Esophagus muscularis mucosa (tissue), 3 donors: ENCODE results near the gene PIP5K1B.

Experiments used
- POLR2A ChIP-seq: fragments of 450-650 bp; IDR thresholded peaks from one replicate; pipeline ENCODE4 v1.6.1; 2017; ENCODE audit warnings: antibody characterized with exemption, moderate library complexity, mild to moderate bottlenecking, low read depth
- TF ChIP-seq, protein P1 (sequence below), 3 experiments: fragments of 200-600 bp in 2 of 3; fragments of 450-650 bp in 1 of 3; sonication (generic) in 2 of 3; IDR thresholded peaks; one replicate each; pipeline ENCODE4 v1.5.1; 2017 to 2019; ENCODE audit warnings: antibody characterized with exemption in 3 of 3, mild to moderate bottlenecking in 2 of 3, moderate library complexity in 1 of 3

- TF ChIP-seq, protein P1, sequence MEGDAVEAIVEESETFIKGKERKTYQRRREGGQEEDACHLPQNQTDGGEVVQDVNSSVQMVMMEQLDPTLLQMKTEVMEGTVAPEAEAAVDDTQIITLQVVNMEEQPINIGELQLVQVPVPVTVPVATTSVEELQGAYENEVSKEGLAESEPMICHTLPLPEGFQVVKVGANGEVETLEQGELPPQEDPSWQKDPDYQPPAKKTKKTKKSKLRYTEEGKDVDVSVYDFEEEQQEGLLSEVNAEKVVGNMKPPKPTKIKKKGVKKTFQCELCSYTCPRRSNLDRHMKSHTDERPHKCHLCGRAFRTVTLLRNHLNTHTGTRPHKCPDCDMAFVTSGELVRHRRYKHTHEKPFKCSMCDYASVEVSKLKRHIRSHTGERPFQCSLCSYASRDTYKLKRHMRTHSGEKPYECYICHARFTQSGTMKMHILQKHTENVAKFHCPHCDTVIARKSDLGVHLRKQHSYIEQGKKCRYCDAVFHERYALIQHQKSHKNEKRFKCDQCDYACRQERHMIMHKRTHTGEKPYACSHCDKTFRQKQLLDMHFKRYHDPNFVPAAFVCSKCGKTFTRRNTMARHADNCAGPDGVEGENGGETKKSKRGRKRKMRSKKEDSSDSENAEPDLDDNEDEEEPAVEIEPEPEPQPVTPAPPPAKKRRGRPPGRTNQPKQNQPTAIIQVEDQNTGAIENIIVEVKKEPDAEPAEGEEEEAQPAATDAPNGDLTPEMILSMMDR (IDR thresholded peaks at IDR 0.05) = no peak
- TF ChIP-seq POLR2A = no peak
Measured at GRCh38 chr9:68791169-68791568, 86.1 kb downstream of the PIP5K1B start.
